Astrocyte (in vitro differentiated cells and primary cell): Measurements from ENCODE around the gene PCDHGB1.

Source experiments
- CTCF ChIP-seq: IDR thresholded peaks from 2 replicates; pipeline ENCODE4 v1.5.1; 2011; ENCODE audit warnings: low read depth, mild to moderate bottlenecking, inconsistent platforms, low read length, moderate library complexity; ENCODE audit not compliant: insufficient read depth
- EZH2 ChIP-seq: IDR thresholded peaks from 2 replicates; pipeline ENCODE4 v1.6.1; 2012; ENCODE audit warnings: mild to moderate bottlenecking, low read length, inconsistent platforms; ENCODE audit not compliant: insufficient read depth

- TF ChIP-seq CTCF (no peak), EZH2 (no peak)
Observed at GRCh38 chr5:141306630-141307029, 43.3 kb upstream of the PCDHGB1 start.
